A673 (cell line): ENCODE data around the gene DDX54.

Experiments used
- EZH2 ChIP-seq: fragments of 200-600 bp; sonication (generic); IDR thresholded peaks from 2 replicates; pipeline ENCODE4 v1.6.1; 2017; ENCODE audit warnings: borderline replicate concordance, low read depth, mild to moderate bottlenecking, mixed read lengths, antibody characterized with exemption, low read length; ENCODE audit not compliant: poor library complexity, severe bottlenecking
- TF ChIP-seq, protein P1 (sequence below): fragments of 300-800, 200-600 bp; sonication (generic); conservative IDR thresholded peaks from 2 replicates; pipeline ENCODE4 v1.5.1; 2017; ENCODE audit warnings: low read depth, mild to moderate bottlenecking, antibody characterized with exemption, low read length, moderate library complexity, mixed read lengths

DNA sequence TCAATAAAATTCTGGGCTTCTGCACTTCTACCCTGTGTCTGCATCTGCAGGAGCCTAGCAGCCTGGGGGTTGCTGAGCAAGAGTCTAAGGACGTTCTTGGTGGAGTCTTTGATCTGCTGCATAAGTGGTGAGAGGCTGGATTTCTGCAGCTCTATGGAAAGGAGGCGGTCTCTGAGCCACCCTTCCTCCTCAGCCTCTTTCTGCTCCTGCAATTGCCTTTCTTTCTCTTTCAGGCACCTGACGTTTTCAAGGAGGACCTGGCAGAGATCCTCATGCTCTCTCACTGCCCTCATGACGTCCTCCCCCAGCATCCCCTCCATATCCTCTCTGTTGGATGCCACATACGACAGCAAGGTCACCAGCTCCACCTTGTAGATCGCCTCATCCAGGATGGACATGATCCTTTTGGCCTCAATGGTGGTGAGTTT lies 22.3 kb upstream of the DDX54 start:
- TF ChIP-seq, protein P1, sequence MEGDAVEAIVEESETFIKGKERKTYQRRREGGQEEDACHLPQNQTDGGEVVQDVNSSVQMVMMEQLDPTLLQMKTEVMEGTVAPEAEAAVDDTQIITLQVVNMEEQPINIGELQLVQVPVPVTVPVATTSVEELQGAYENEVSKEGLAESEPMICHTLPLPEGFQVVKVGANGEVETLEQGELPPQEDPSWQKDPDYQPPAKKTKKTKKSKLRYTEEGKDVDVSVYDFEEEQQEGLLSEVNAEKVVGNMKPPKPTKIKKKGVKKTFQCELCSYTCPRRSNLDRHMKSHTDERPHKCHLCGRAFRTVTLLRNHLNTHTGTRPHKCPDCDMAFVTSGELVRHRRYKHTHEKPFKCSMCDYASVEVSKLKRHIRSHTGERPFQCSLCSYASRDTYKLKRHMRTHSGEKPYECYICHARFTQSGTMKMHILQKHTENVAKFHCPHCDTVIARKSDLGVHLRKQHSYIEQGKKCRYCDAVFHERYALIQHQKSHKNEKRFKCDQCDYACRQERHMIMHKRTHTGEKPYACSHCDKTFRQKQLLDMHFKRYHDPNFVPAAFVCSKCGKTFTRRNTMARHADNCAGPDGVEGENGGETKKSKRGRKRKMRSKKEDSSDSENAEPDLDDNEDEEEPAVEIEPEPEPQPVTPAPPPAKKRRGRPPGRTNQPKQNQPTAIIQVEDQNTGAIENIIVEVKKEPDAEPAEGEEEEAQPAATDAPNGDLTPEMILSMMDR = no peak
- TF ChIP-seq EZH2 = no peak
